MG63 (cell line): ENCODE data around the gene YAE1. TPM values are rescaled to one million over a fixed set of nuclear protein-coding genes. Genes with fewer than 3 reads are reported as not detected.

Experiments used
- DNase-seq: peaks from one replicate; pipeline ENCODE4 v3.0.0-alpha.2; 2020
- H3K27me3 ChIP-seq: fragments of 250-450 bp; sonication (Bioruptor Pico); 2 replicates; pipeline ENCODE4 v1.5.1; 2020; ENCODE audit warnings: mild to moderate bottlenecking, moderate library complexity
- H3K36me3 ChIP-seq: fragments of 250-450 bp; sonication (Bioruptor Pico); 2 replicates; pipeline ENCODE4 v1.5.1; 2020; ENCODE audit warnings: mild to moderate bottlenecking, moderate library complexity
- H3K4me3 ChIP-seq: fragments of 250-450 bp; sonication (Bioruptor Pico); 2 replicates; pipeline ENCODE4 v1.5.1; 2020; ENCODE audit warnings: mild to moderate bottlenecking, moderate library complexity
- H3K9me3 ChIP-seq: fragments of 250-450 bp; sonication (Bioruptor Pico); 2 replicates; pipeline ENCODE4 v1.5.1; 2020; ENCODE audit warnings: mild to moderate bottlenecking, moderate library complexity
- total RNA-seq: library from RNA; depleted of rRNA; stranded (reverse); fragments of >200 nt; shearing (Covaris generic); gene quantifications from 2 replicates; pipeline ENCODE4 v1.2.3, GENCODE V29; 2014; ENCODE audit warnings: low replicate concordance; rRNA removed

Gene YAE1, protein sequence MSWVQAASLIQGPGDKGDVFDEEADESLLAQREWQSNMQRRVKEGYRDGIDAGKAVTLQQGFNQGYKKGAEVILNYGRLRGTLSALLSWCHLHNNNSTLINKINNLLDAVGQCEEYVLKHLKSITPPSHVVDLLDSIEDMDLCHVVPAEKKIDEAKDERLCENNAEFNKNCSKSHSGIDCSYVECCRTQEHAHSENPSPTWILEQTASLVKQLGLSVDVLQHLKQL
- 23.2 and 26.3 TPM in 2 replicates for total RNA-seq

- H3K27me3 ChIP-seq = no peaks in the 10 kb centered on the region
- peak within 1 kb of the TSS; percentile 84 for H3K4me3 ChIP-seq
- peak; percentile 83 for DNase-seq
- H3K9me3 ChIP-seq = no peaks in the 10 kb centered on the region
- peaks cover 9% of the 10 kb centered on the region for H3K36me3 ChIP-seq
Observed at GRCh38 chr7:39566023-39566921, at the start of gene YAE1. YAE1 (plus strand) TSS chr7:39566404; CDS start chr7:39566419, 15 bp downstream.

DNA sequence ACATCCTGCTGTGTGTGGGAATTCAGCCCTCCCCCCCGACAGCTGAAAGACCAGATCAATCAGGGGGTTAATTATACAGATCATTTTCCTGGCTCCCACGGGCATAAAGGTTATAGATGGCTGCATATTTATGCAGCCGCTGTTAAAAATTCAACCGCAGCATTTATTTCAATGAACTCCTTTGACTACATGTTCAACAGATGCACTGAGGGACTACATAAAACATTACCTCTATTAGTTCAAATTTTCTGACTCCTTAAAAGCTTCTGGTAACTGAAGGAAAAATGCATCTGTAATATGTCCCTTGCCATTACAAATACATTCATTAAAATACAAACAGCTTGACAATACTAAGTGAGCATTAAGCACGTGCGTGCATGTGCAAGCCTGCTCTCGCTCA lies 49.7 kb upstream of the YAE1 start:
- no peaks in the 10 kb centered on the region for H3K27me3 ChIP-seq
- no peaks in the 10 kb centered on the region for H3K9me3 ChIP-seq
- DNase-seq = no peak
- no peak overlapping the region for H3K4me3 ChIP-seq
- no peaks in the 10 kb centered on the region for H3K36me3 ChIP-seq

DNA sequence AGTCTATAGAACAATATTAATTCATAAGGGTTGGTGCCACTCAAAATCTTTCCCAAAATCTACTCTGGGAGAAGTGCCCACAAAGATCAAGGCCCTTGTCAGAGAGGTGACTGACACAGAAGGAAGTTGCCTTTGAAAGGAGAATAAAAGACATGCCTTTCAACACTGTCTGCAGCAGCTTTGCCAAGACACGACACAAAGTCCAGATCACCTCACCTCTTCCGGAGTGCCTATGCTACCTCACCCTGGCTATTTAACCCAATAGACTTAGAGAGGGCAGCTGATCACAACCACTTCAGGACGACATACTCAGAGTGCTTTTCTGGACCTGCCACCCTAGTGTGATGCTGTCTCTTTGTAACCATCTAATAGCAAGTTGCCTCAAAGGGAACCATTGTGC lies 49.0 kb upstream of the YAE1 start:
- DNase-seq = no peak
- Histone ChIP-seq H3K36me3 (no peaks in the 10 kb centered on the region), H3K4me3 (no peak overlapping the region), H3K27me3 (no peaks in the 10 kb centered on the region), H3K9me3 (no peaks in the 10 kb centered on the region)

DNA sequence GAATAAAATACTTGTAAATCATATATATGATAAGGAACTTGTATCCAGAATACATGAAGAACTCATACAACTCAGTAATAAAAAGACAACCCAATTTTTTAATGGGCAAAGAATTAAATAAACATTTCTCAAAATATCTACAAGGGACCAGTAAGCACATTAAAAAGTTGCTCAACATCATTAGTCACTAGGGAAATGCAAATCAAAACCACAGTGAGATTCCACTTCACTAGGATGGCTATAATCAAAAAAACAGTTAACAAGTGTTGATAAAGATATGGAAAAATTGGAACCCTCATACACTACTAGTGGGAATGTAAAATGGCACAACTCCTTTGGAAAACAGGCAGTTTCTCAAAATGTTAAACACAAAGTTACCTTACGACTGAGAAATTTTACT lies 40.3 kb upstream of the YAE1 start:
- no peak for DNase-seq
- no peaks in the 10 kb centered on the region for H3K27me3 ChIP-seq

DNA sequence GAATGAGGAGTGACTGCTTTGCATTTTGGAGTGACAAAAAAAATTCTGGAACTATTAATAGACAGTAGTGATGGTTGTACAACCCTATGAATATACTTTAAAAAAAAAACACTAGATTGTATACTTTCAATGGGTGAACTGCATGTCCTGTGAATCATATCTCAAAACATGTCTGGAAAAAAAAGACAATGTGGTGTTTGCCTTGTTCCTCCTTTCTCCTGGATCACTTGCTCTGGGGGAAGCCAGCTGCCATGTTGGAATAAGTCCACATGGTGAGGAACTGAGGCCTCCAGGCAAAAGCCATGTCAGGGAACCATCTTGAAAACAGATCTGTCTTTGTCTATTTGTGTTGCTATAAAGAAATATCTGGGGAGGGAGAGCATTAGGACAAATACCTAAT lies 39.5 kb upstream of the YAE1 start:
- Histone ChIP-seq H3K36me3 (no peaks in the 10 kb centered on the region), H3K27me3 (no peaks in the 10 kb centered on the region), H3K4me3 (no peak overlapping the region), H3K9me3 (no peaks in the 10 kb centered on the region)
- DNase-seq = no peak

More for the DNA sequence above, 40.3 kb upstream of the YAE1 start:
- Histone ChIP-seq H3K36me3 (no peaks in the 10 kb centered on the region), H3K4me3 (no peak overlapping the region), H3K9me3 (no peaks in the 10 kb centered on the region)

GRCh38 chr7:39527296-39527695 lies 38.9 kb upstream of the YAE1 start:
- H3K27me3 ChIP-seq = no peaks in the 10 kb centered on the region
- no peak overlapping the region for H3K4me3 ChIP-seq
- H3K36me3 ChIP-seq = no peaks in the 10 kb centered on the region
- no peak for DNase-seq
- H3K9me3 ChIP-seq = no peaks in the 10 kb centered on the region

GRCh38 chr7:39527951-39528350 lies 38.3 kb upstream of the YAE1 start:
- Histone ChIP-seq H3K4me3 (no peak overlapping the region), H3K36me3 (no peaks in the 10 kb centered on the region), H3K9me3 (no peaks in the 10 kb centered on the region), H3K27me3 (no peaks in the 10 kb centered on the region)
- DNase-seq = no peak

- Histone ChIP-seq H3K27me3 (no peaks in the 10 kb centered on the region), H3K36me3 (no peaks in the 10 kb centered on the region), H3K9me3 (no peaks in the 10 kb centered on the region), H3K4me3 (no peak overlapping the region)
- DNase-seq = no peak
Observed at GRCh38 chr7:39528849-39529248, 37.4 kb upstream of the YAE1 start.

DNA sequence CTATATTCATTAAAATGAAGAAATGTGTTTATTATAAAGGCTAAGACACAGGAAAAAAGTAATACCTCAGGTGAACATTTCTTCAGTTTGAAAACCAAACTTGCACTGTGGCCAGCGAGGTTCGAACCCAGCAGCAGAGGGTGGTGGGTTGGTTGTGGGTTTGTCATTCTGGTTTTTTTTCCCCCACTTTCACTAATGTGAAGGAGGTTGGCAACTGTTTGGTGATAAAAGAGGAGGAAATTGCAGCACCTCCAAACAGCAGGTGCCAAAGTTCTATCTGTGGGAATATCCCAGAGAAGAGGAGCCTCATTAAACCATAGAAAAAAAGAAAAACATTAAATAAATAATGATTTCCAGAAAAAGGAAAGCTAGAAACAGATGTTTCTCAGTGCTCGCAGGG lies 36.6 kb upstream of the YAE1 start:
- H3K9me3 ChIP-seq = no peaks in the 10 kb centered on the region
- no peaks in the 10 kb centered on the region for H3K36me3 ChIP-seq
- no peak overlapping the region for H3K4me3 ChIP-seq
- no peaks in the 10 kb centered on the region for H3K27me3 ChIP-seq
- no peak for DNase-seq

DNA sequence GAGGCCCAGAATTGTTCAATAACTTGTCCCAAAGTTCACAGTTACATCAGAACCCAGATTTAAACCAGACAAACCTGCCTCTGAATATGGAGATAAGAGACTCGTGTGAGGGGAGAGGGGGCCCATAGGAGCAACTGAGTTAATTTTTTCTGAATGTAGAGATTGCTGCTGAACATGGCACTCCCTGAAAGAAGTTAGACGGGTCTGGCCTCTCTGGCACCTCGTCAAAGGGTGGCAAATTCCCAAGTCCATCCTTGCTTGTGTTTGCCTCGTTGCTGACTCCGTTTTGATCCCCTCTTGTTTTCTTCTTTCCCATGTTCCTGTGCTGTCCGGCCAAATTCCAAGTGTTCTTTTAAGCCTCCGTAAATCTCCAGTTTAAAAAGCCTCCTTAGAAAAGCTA lies 35.2 kb upstream of the YAE1 start:
- DNase-seq = no peak
- no peaks in the 10 kb centered on the region for H3K9me3 ChIP-seq
- no peaks in the 10 kb centered on the region for H3K27me3 ChIP-seq
- H3K4me3 ChIP-seq = no peak overlapping the region
- no peaks in the 10 kb centered on the region for H3K36me3 ChIP-seq

GRCh38 chr7:39531818-39532217 lies 34.4 kb upstream of the YAE1 start:
- H3K36me3 ChIP-seq = no peaks in the 10 kb centered on the region
- no peaks in the 10 kb centered on the region for H3K27me3 ChIP-seq
- no peaks in the 10 kb centered on the region for H3K9me3 ChIP-seq
- DNase-seq = no peak
- H3K4me3 ChIP-seq = no peak overlapping the region

GRCh38 chr7:39532832-39533231 lies 33.4 kb upstream of the YAE1 start:
- Histone ChIP-seq H3K36me3 (no peaks in the 10 kb centered on the region), H3K27me3 (no peaks in the 10 kb centered on the region), H3K9me3 (no peaks in the 10 kb centered on the region), H3K4me3 (no peak overlapping the region)
- no peak for DNase-seq

DNA sequence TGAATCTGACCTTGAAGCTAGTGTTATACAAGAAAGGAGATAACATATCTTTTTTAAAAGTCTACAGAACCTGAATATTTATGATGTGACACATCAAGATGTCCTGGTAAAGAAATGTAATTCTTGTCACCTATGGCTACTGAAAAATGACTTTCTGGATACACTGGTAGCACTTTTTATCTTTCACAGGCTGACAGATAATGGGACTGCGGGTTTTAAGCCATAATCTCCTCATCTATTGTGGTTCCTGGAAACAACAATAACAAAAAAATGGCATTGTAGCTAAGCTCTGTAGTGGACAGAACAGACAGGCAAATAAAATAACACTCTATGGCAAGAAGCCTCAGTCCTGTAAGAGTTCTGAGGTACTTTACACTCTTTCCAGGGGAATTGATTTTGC lies 31.6 kb upstream of the YAE1 start:
- Histone ChIP-seq H3K9me3 (no peaks in the 10 kb centered on the region), H3K4me3 (no peak overlapping the region), H3K27me3 (no peaks in the 10 kb centered on the region), H3K36me3 (no peaks in the 10 kb centered on the region)
- DNase-seq = no peak

- no peak for DNase-seq
Observed at GRCh38 chr7:39535064-39535463, 31.1 kb upstream of the YAE1 start.

DNA sequence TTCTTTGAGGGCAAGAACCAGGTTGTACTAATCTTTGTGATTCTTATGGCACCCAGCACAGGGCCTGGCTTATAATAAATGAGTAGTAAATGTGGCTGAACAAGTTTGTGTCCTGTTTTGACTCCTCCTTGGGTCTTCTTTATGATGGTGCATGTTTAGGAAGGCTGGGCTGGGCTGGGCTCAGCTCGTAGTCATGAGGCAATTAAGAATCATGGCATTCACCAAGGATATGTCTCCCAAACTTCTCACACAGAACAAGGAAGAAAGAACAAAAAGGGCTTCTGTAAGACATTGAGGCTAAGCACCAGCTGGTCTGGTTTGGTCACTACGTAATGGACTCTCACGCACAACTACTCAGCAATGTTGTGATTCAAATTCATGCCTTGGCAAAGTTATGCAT lies 30.5 kb upstream of the YAE1 start:
- Histone ChIP-seq H3K9me3 (no peaks in the 10 kb centered on the region), H3K4me3 (no peak overlapping the region), H3K27me3 (no peaks in the 10 kb centered on the region), H3K36me3 (no peaks in the 10 kb centered on the region)
- DNase-seq = no peak

More at GRCh38 chr7:39535064-39535463, 31.1 kb upstream of the YAE1 start:
- no peaks in the 10 kb centered on the region for H3K9me3 ChIP-seq
- H3K4me3 ChIP-seq = no peak overlapping the region
- no peaks in the 10 kb centered on the region for H3K27me3 ChIP-seq
- H3K36me3 ChIP-seq = no peaks in the 10 kb centered on the region

DNA sequence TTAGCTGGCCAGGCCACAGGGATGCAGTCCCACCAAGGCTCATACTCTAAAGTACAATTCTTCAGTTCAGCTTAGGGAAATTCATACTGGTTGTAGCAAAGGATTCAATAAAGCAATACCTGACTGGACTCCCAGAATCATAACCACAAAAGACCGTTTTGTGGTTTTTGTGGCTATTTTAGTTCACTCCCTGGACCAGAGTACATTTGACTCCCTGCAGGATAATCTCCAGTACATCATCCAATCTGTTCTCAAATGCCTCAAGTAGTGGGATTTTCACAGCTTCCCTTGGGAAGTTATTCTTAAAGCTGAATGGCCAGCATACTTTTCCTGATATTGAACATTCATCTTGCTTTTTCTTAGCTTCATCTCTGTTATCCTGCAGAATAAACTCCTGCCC lies 29.3 kb upstream of the YAE1 start:
- H3K36me3 ChIP-seq = no peaks in the 10 kb centered on the region
- DNase-seq = no peak

DNA sequence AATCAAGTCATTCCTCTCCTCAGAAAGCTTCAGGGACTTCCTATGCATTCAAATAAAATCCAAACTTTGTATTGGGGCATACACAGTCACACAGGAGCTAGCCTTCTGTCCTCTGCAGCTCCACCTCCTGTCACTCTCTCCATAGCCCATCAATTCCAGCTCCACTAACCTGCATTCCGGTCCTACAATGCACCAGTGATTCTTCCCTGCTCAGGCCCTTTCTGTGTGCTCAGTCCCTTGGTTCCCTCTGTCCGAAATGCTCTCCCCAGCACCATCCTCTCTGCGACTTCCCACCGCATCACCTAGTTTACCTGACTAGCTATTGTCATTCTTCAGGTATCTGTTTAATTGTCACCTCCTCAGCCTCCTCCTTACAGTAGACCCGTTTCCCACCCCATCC lies 26.4 kb upstream of the YAE1 start:
- Histone ChIP-seq H3K36me3 (no peaks in the 10 kb centered on the region), H3K4me3 (no peak overlapping the region), H3K27me3 (no peaks in the 10 kb centered on the region), H3K9me3 (no peaks in the 10 kb centered on the region)
- DNase-seq = no peak

More for the DNA sequence above, 29.3 kb upstream of the YAE1 start:
- Histone ChIP-seq H3K4me3 (no peak overlapping the region), H3K27me3 (no peaks in the 10 kb centered on the region), H3K9me3 (no peaks in the 10 kb centered on the region)

DNA sequence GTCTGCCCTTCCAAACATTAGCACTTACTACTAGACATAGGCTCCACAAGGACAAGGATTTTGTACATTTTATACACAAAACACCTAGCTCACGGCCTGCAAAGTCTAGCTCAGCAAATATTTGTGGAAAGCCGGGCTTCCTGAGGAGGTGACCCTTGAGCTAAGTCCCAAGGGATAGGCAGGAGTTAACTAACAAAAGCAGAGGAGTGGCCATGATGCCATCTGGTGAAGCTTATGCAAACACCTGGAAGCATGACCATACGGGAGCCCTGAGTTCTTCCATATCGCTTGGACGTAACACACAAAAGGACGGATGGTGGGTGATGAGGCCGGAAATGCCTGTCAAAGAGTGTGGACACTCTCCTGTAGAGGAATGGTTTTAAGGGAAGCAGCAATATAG lies 25.9 kb upstream of the YAE1 start:
- DNase-seq = no peak
- H3K4me3 ChIP-seq = no peak overlapping the region
- no peaks in the 10 kb centered on the region for H3K27me3 ChIP-seq

More for the DNA sequence above, 25.9 kb upstream of the YAE1 start:
- no peaks in the 10 kb centered on the region for H3K36me3 ChIP-seq
- H3K9me3 ChIP-seq = no peaks in the 10 kb centered on the region
